ENCODE results near the gene HAPLN2. TPM values are rescaled to one million over a fixed set of nuclear protein-coding genes. Genes with fewer than 3 reads are reported as not detected.

The HAPLN2 gene
- total RNA-seq, 4 donors from 2014 or later = 0.13 to 3.0 (median 1.2) TPM

DNA sequence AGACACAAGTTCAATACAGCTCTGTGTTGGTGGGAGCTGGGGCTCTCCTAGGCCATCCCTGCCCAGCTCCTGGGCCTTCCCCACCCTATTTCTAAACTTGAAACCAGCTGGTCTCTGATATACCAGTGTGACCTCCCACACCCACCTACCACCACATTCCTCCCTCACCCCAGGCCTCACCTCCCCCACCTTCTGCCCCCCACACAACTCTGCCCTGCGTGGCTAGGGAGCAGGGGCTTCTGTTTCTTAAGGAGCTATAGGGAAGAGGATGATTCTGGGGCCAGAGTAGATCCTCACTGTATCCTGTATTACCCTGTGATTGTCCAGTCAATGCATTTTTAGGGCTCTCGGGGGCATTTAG, 41.5 kb downstream of the HAPLN2 start:
- peak overlapping the region in 1 of 2 donors; percentile 2 for H3K4me3 ChIP-seq

DNA sequence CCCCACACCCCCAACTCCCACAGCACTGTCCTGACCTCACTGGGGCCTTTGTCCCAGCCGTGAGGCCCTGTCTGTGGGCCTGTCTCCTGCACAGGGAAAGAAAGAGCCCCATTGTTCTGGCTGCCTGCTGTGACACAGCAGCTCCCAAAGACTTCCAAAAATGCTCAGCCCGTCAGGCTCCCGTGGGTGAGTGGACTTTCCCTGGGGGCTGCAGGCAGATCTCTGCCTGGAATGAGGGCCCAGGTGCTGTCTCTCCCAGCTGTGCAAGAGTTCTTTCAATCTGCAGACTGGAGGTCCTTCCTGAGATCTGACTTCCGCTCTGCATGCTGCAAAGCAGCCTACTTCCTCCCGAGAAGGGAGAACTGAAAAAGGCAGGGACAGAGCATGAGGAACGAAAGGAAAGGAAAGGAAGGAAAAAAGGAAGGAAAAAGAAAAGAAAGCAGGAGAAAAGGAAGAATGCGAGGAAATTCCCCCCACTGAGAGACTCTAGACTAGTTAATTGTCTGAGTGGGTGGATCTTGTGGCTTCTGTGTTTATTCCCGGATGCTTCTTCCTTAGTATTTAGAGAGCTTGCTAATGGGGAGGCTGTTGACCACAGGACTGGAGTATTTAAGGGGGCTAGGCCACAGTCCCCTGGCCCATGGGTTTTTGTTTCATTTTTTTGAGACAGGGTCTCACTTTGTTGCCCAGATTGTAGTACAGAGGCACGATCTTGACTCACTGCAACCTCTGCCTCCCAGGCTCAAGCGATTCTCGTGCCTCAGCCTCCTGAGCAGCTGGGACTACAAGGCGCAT, 43.0 kb downstream of the HAPLN2 start:
- WGBS, 2 donors (ENCODE audit: low coverage in 1 of 2) = 52 to 61% methylated on average over 3 to 8 of the region's 12 CpGs
- no peaks in the 10 kb centered on the region for H3K9me3 ChIP-seq
- no peak for ATAC-seq
- peaks cover 2 to 94% (median 72%) of the 10 kb centered on the region in 3 donors for H3K4me1 ChIP-seq
- H3K27ac ChIP-seq = peak overlapping the region in 3 of 4 donors; percentile 81 to 86 (median 84)
- H3K4me3 ChIP-seq = no peak overlapping the region
- no peaks in the 10 kb centered on the region for H3K36me3 ChIP-seq
- peaks cover 8% of the 10 kb centered on the region for H3K27me3 ChIP-seq
- TF ChIP-seq POLR2AphosphoS5 (IDR thresholded peaks at IDR 0.05) = no peak
- TF ChIP-seq EP300 (IDR thresholded peaks at IDR 0.05) = no peak
- TF ChIP-seq, protein P1, sequence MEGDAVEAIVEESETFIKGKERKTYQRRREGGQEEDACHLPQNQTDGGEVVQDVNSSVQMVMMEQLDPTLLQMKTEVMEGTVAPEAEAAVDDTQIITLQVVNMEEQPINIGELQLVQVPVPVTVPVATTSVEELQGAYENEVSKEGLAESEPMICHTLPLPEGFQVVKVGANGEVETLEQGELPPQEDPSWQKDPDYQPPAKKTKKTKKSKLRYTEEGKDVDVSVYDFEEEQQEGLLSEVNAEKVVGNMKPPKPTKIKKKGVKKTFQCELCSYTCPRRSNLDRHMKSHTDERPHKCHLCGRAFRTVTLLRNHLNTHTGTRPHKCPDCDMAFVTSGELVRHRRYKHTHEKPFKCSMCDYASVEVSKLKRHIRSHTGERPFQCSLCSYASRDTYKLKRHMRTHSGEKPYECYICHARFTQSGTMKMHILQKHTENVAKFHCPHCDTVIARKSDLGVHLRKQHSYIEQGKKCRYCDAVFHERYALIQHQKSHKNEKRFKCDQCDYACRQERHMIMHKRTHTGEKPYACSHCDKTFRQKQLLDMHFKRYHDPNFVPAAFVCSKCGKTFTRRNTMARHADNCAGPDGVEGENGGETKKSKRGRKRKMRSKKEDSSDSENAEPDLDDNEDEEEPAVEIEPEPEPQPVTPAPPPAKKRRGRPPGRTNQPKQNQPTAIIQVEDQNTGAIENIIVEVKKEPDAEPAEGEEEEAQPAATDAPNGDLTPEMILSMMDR (IDR thresholded peaks at IDR 0.05) = no peak
- no peak for TF ChIP-seq POLR2A (IDR thresholded peaks at IDR 0.05)

More for the DNA sequence above, 41.5 kb downstream of the HAPLN2 start:
- no peaks in the 10 kb centered on the region for H3K36me3 ChIP-seq
- 83% methylated on average over 1 of the region's 2 CpGs; no CpG with 5 or more reads in 1 of the 2 donors for WGBS, 2 donors (ENCODE audit: low coverage in 1 of 2)
- H3K4me1 ChIP-seq = peaks cover 2 to 90% (median 74%) of the 10 kb centered on the region in 3 donors
- TF ChIP-seq EP300 (IDR thresholded peaks at IDR 0.05) (no peak), POLR2A (IDR thresholded peaks at IDR 0.05) (no peak), POLR2AphosphoS5 (IDR thresholded peaks at IDR 0.05) (no peak)
- TF ChIP-seq, protein P1 (IDR thresholded peaks at IDR 0.05) = no peak
- ATAC-seq = no peak
- no peaks in the 10 kb centered on the region for H3K9me3 ChIP-seq
- peak overlapping the region; percentile 21 to 86 (median 82) for H3K27ac ChIP-seq
- peaks cover 23% of the 10 kb centered on the region for H3K27me3 ChIP-seq

DNA sequence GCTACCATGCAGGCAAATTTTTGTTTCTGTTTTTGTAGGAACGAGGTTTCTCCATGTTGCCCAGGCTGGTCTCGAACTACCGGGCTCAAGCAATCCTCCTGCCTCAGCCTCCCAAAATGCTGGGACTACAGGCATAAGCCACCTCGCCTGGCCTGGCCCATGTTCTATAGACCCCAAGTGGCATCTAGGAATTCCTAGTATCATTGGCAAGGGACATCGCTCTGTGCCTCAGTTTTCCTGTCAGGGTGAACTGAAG, 43.5 kb downstream of the HAPLN2 start:
- 88% methylated on average over 3 of the region's 5 CpGs; no CpG with 5 or more reads in 1 of the 2 donors for WGBS, 2 donors (ENCODE audit: low coverage in 1 of 2)
- Histone ChIP-seq H3K4me3 (no peak overlapping the region), H3K27me3 (peaks cover 7% of the 10 kb centered on the region), H3K36me3 (no peaks in the 10 kb centered on the region), H3K27ac (peak overlapping the region in 3 of 4 donors; percentile 81 to 85 (median 84)), H3K9me3 (no peaks in the 10 kb centered on the region), H3K4me1 (peaks cover 2 to 94% (median 73%) of the 10 kb centered on the region in 3 donors)
- TF ChIP-seq, protein P1 (IDR thresholded peaks at IDR 0.05) = no peak
- no peak for ATAC-seq

DNA sequence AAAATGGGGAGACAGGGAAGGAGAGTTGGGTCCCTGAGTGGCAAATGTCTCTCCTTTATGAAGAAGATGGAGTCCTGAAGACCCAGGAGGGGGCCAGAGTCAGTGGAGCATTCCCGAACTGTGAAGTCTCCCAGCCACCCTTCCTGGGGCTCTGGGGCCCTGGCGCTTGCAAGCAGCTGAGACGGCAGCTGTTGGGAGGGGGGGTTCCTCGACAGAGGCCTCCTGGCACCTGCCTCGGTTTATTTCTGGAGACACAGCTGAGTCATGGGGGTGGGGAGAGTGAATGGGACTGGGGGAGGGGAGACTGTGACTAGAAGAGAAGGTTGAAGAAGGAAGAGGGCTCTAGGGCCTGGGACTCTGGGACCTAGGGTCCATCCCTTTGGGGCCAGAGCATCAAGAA, 44.0 kb downstream of the HAPLN2 start:
- ATAC-seq = no peak
- Histone ChIP-seq H3K9me3 (no peaks in the 10 kb centered on the region), H3K27me3 (peaks cover 2% of the 10 kb centered on the region), H3K27ac (peak overlapping the region in 3 of 4 donors; percentile 81 to 85 (median 84)), H3K4me3 (no peak overlapping the region), H3K36me3 (no peaks in the 10 kb centered on the region), H3K4me1 (peaks cover 2 to 94% (median 76%) of the 10 kb centered on the region in 3 donors)
- TF ChIP-seq EP300 (IDR thresholded peaks at IDR 0.05) (no peak), POLR2A (IDR thresholded peaks at IDR 0.05) (no peak), POLR2AphosphoS5 (IDR thresholded peaks at IDR 0.05) (no peak)
- TF ChIP-seq, protein P1 (IDR thresholded peaks at IDR 0.05) = no peak
- WGBS, 2 donors (ENCODE audit: low coverage in 1 of 2) = 6 to 35% methylated on average over 2 to 5 of the region's 5 CpGs

All from gastroesophageal sphincter (tissue), 4 donors.